CD4-positive, alpha-beta T cell (primary cell): ENCODE data around the gene OR2F2. TPM values are rescaled to one million over a fixed set of nuclear protein-coding genes. Genes with fewer than 3 reads are reported as not detected.

Experiments
- ATAC-seq: fragments of 200-7000 bp; cut with Tn5 transposase; one replicate; pipeline ENCODE4 v1.10.0; 2022; ENCODE audit warnings: mild to moderate bottlenecking; ENCODE audit not compliant: poor library complexity
- CTCF ChIA-PET: fragments of 350-600 bp; sonication (Branson Sonifier 250); formaldehyde crosslinking; loops from one replicate; lab custom pipeline; 2021; ENCODE audit warnings: antibody characterized with exemption, inconsistent platforms; lab: Charles Lee
- POLR2A ChIA-PET: fragments of 350-600 bp; sonication (Branson Sonifier 250); formaldehyde crosslinking; loops from one replicate; lab custom pipeline; 2021; ENCODE audit warnings: antibody characterized with exemption, inconsistent platforms; lab: Charles Lee
- DNase-seq, 14 experiments: peaks; one replicate each; pipeline ENCODE4 v3.0.0-alpha.2; 2013 to 2020; ENCODE audit warnings: mixed read lengths in 2 of 14
- H3K27ac ChIP-seq, 2 donors: one replicate each; pipeline versions ENCODE4 v1.5.1 to v1.7.0; 2013; ENCODE audit warnings: low read length in 2 of 2, low read depth in 1 of 2, mild to moderate bottlenecking in 1 of 2
- H3K27me3 ChIP-seq, 2 experiments: 1 replicate in 1 of 2; 2 replicates in 1 of 2; pipeline versions ENCODE4 v1.6.1 to v1.7.0; 2013; ENCODE audit warnings: low read length in 2 of 2, control low read depth in 1 of 2, mild to moderate bottlenecking in 1 of 2, moderate library complexity in 1 of 2; ENCODE audit not compliant: insufficient read depth in 2 of 2, control insufficient read depth in 1 of 2
- H3K36me3 ChIP-seq: one replicate; pipeline ENCODE4 v1.6.1; 2013; ENCODE audit warnings: low read length, control low read depth; ENCODE audit not compliant: insufficient read depth
- H3K4me1 ChIP-seq: one replicate; pipeline ENCODE4 v1.6.1; 2013; ENCODE audit warnings: low read length, control low read depth; ENCODE audit not compliant: insufficient read depth
- H3K4me3 ChIP-seq: one replicate; pipeline ENCODE4 v1.5.1; 2013; ENCODE audit warnings: mild to moderate bottlenecking, low read length, moderate library complexity
- H3K9me3 ChIP-seq, 2 experiments: 1 replicate in 1 of 2; 2 replicates in 1 of 2; pipeline versions ENCODE4 v1.6.1 to v1.7.0; 2013; ENCODE audit warnings: low read length in 2 of 2, mild to moderate bottlenecking in 2 of 2, control low read depth in 1 of 2, moderate library complexity in 1 of 2; ENCODE audit not compliant: control insufficient read depth in 1 of 2, insufficient read depth in 1 of 2
- H3K27ac Mint-ChIP-seq: one replicate; pipeline ENCODE4 v1.8.0; 2020; ENCODE audit warnings: mixed read lengths
- H3K27me3 Mint-ChIP-seq: one replicate; pipeline ENCODE4 v1.8.0; 2021; ENCODE audit warnings: mixed read lengths
- H3K36me3 Mint-ChIP-seq: one replicate; pipeline ENCODE4 v1.8.0; 2021; ENCODE audit warnings: low read depth, mixed read lengths
- H3K4me1 Mint-ChIP-seq: one replicate; pipeline ENCODE4 v1.8.0; 2021; ENCODE audit warnings: low read depth, mixed read lengths
- H3K4me3 Mint-ChIP-seq: one replicate; pipeline ENCODE4 v1.8.0; 2020; ENCODE audit warnings: mild to moderate bottlenecking, mixed read lengths
- H3K9me3 Mint-ChIP-seq: one replicate; pipeline ENCODE4 v1.8.0; 2020; ENCODE audit warnings: mixed read lengths
- CTCF ChIP-seq: fragments of 200-600 bp; IDR thresholded peaks from one replicate; pipeline ENCODE4 v1.8.0; 2022; ENCODE audit warnings: antibody characterized with exemption, mild to moderate bottlenecking
- intact Hi-C, 2 experiments: fragments of 100-400 bp; cut with DNase I in 1 of 2; cut with micrococcal nuclease in 1 of 2; formaldehyde crosslinking; loops; one replicate each; pipeline versions ENCODE4 v1.15.1 to v1.9.0; 2023 to 2025; cut with DNase I, micrococcal nuclease
- total RNA-seq, 174 experiments: library from RNA in 2 of 174; stranded (reverse) in 2 of 174; gene quantifications; one replicate each; pipeline ENCODE4 v1.2.3 and lab custom pipeline; 2021 to 2026

Gene OR2F2
- total RNA-seq, 2 experiments from 2014 or later, result not detected

GRCh38 chr7:143902332-143902899 is 32.6 kb upstream of the OR2F2 start:
- no peaks in the 10 kb centered on the region for H3K27me3 Mint-ChIP-seq
- ChIA-PET CTCF (interaction anchor here (1.0 to 2.6 kb wide), 5 partner anchors 10 to 165 kb away, joined by 3 to 12 read pairs (median 5); no protein-coding TSS in a partner anchor), POLR2A (interaction anchor here (0.6 to 3.1 kb wide), 6 partner anchors 10 to 518 kb away, joined by 3 to 11 read pairs (median 4); no protein-coding TSS in a partner anchor)
- peaks cover 12% of the 10 kb centered on the region for H3K4me1 ChIP-seq
- peaks cover 38% of the 10 kb centered on the region for H3K4me1 Mint-ChIP-seq
- ATAC-seq, result no peak
- no peaks in the 10 kb centered on the region for H3K36me3 ChIP-seq
- peak overlapping the region; percentile 83 for H3K27ac Mint-ChIP-seq
- no peaks in the 10 kb centered on the region for H3K9me3 Mint-ChIP-seq
- peak overlapping the region; percentile 88 for H3K4me3 ChIP-seq
- no peak overlapping the region for H3K27ac ChIP-seq
- peak overlapping the region; percentile 92 for H3K4me3 Mint-ChIP-seq
- intact Hi-C loops, result loop anchor here (5.0 to 10.0 kb wide), 3 partner anchors 222 to 608 kb away; partner anchors contain the start of gene OR2A14 (in 1 of the 2)
- H3K27me3 ChIP-seq, result no peaks in the 10 kb centered on the region
- peaks cover 5% of the 10 kb centered on the region for H3K36me3 Mint-ChIP-seq
- DNase-seq, result peak in 1 of 14 experiments; percentile 23
- no peak for TF ChIP-seq CTCF
- no peaks in the 10 kb centered on the region for H3K9me3 ChIP-seq

- ChIA-PET POLR2A (interaction anchor here (0.5 kb wide), 1 partner anchor 939 kb away, joined by 5 read pairs; no protein-coding TSS in a partner anchor), CTCF (no interaction called here)
- no peak overlapping the region for H3K27ac Mint-ChIP-seq
- H3K4me1 Mint-ChIP-seq, result peaks cover 17% of the 10 kb centered on the region
- Histone ChIP-seq H3K4me3 (no peak overlapping the region), H3K36me3 (no peaks in the 10 kb centered on the region), H3K27me3 (peaks cover 0 to 3% of the 10 kb centered on the region in 2 experiments), H3K9me3 (no peaks in the 10 kb centered on the region), H3K27ac (no peak overlapping the region), H3K4me1 (peaks cover 9% of the 10 kb centered on the region)
- H3K4me3 Mint-ChIP-seq, result no peak overlapping the region
- peaks cover 5% of the 10 kb centered on the region for H3K36me3 Mint-ChIP-seq
- intact Hi-C loops, result loop anchor here (10.0 kb wide), 2 partner anchors 219 to 611 kb away; partner anchors contain the start of gene OR2A14 (in 1 of the 2)
- no peak for ATAC-seq
- TF ChIP-seq CTCF, result no peak
- no peak for DNase-seq
- H3K27me3 Mint-ChIP-seq, result peaks cover 13% of the 10 kb centered on the region
- H3K9me3 Mint-ChIP-seq, result no peaks in the 10 kb centered on the region
Observed at GRCh38 chr7:143905509-143905908, 29.5 kb upstream of the OR2F2 start.

- no peak for DNase-seq
- Mint-ChIP-seq H3K27me3 (peaks cover 13% of the 10 kb centered on the region), H3K4me3 (no peak overlapping the region), H3K36me3 (peaks cover 5% of the 10 kb centered on the region), H3K27ac (no peak overlapping the region), H3K9me3 (no peaks in the 10 kb centered on the region), H3K4me1 (peaks cover 10% of the 10 kb centered on the region)
- intact Hi-C loops, result loop anchor here (2.0 to 10.0 kb wide), 3 partner anchors 13 to 611 kb away; partner anchors contain the start of gene OR2A14 (in 1 of the 2)
- POLR2A ChIA-PET, result no interaction called here
- no peak for ATAC-seq
- TF ChIP-seq CTCF, result no peak
- Histone ChIP-seq H3K27ac (no peak overlapping the region), H3K36me3 (no peaks in the 10 kb centered on the region), H3K27me3 (peaks cover 0 to 3% of the 10 kb centered on the region in 2 experiments), H3K4me1 (peaks cover 5% of the 10 kb centered on the region), H3K4me3 (no peak overlapping the region), H3K9me3 (no peaks in the 10 kb centered on the region)
- CTCF ChIA-PET, result no interaction called here
Observed at GRCh38 chr7:143906151-143906550, 28.9 kb upstream of the OR2F2 start.
